ENCODE data around the gene SRSF4. TPM values are rescaled to one million over a fixed set of nuclear protein-coding genes. Genes with fewer than 3 reads are reported as not detected.

SRSF4 gene
- total RNA-seq, 4 donors from 2014 or later = 61.4 to 107 (median 75.4) TPM

GRCh38 chr1:29144178-29144577 is 37.5 kb downstream of the SRSF4 start:
- TF ChIP-seq CTCF (IDR thresholded peaks at IDR 0.05; ENCODE audit: low read depth) = no peak

DNA sequence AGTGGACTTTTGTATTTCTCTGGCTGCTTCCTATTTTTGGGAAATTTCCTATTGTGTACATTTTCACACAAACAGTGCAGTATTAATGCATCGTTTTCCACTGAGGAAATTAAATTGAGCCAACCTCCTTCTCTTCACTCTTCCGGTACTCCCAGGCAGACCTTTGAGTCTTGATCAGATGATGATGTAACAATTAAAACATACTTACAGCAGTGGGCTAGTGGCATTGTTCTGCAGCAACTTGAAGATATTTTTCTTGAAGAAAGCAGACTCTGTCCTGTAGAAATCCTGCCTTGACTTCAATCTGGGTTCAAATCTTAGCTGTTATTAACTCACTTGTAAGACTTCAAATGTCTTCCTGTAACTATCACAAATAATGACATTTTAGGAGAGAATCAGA is 39.0 kb downstream of the SRSF4 start:
- no peak for TF ChIP-seq CTCF (IDR thresholded peaks at IDR 0.05; ENCODE audit: low read depth)

DNA sequence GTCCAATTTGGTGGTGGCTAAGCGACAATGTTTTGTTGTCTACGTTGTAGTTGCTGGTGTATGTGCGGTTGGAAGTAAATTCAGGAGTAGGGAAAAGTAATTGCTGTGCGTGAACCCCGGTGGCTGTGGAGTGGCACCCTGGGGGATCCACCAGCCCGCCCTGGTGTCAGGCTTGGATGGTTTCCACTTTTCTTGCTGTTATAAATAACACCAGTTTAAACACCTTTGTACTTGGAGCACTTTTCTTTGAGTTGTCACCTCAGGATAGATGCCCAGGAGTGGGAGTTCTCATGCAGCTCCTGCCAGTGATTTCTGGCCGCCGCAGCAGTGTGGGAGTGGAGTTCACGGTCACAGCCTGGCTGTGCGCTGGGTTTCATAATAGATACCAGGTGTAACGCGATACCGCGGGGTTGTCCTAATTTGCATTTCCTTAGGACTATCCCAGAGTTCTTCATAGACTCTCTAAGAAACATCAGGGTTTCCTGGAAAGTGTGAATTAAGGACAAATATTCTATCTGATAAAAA is 45.2 kb downstream of the SRSF4 start:
- no peak for TF ChIP-seq CTCF (IDR thresholded peaks at IDR 0.05; ENCODE audit: low read depth)

DNA sequence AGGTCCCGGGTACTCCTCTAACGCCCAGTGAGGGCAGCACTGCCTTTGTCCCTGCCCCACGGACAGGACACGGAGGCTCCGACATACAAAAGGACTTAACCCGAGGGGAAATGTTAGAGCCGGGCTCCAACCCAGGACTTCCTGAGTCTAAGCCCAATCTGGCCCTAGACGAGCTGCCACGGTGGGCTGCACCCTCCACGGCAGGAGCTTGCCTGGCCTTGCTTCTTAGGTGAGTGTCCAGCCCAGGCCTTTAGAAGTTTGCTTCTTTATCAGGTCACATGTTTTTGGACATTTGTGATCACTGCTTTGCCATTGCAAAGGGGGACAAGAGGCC is 47.0 kb downstream of the SRSF4 start:
- no peak for TF ChIP-seq CTCF (IDR thresholded peaks at IDR 0.05; ENCODE audit: low read depth)

GRCh38 chr1:29133861-29134694 is 47.6 kb downstream of the SRSF4 start:
- no peak for TF ChIP-seq CTCF (IDR thresholded peaks at IDR 0.05; ENCODE audit: low read depth)

GRCh38 chr1:29129916-29130315 is 51.8 kb downstream of the SRSF4 start:
- no peak for TF ChIP-seq CTCF (IDR thresholded peaks at IDR 0.05; ENCODE audit: low read depth)

DNA sequence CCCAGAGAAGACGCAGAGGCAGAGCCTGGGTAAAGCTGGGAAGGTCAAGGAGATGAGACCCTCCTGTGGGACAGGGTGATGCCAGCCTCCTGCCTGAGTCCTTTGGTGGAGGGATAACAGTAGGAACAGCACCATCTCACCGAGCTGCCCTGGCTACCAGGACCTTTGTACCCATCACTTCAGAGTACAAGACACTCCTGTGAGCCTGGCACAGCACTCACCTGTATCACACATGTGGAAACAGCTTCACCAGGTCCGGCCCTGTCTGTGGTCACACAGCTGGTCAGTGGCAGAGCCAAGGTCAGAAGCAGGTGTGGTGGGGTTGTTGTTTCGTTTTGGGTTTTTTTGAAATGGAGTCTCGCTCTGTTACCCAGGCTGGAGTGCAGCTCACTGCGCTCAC is 53.0 kb downstream of the SRSF4 start:
- TF ChIP-seq CTCF (IDR thresholded peaks at IDR 0.05; ENCODE audit: low read depth) = no peak

All from subcutaneous adipose tissue (tissue), 4 donors.